ENCODE measurements around the gene TINAG.

Gene TINAG

DNA sequence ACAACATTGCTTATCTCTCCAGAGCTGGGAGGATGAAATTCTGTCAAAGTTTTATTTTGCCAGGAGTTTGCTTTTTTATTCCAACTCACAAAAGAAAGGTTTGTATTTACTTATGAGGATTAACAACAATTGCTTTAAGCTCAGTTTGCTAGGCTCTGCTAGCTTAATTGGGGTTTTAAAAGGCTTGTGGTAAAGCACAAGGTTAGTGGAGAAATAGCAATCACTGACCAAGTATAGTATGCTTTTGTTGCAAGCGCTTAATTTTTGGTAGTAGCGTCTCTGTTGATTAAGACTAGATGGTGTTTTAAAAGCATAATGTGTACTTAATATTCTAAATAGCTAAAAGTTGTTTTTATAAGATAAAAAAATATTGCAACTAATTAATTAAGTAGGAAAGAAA lies 45.7 kb downstream of the TINAG start:
- no peak overlapping the region for H3K4me3 ChIP-seq (ENCODE audit: low read length)
- no peak for TF ChIP-seq ZNF274 (IDR thresholded peaks at IDR 0.05; ENCODE audit: low read depth, low read length)

DNA sequence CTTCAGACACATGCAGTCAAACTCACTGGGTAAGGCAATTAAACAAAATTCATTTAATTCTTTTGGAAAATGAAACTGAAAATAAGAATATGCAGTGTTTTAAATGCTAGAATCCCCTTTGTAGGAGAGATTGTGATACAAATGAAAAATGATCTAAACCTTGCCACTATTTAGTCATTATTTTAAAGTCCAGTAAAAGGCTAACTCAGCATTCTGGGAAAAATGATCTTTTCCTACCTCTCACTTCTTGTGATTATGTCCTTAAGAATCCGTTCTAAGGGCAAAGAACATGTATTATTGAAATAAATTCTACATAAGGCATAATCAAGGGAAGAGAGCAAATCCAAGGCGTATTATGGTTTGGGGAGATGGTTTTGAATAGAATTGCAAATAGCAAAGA lies 46.4 kb downstream of the TINAG start:
- TF ChIP-seq ZNF274 (IDR thresholded peaks at IDR 0.05; ENCODE audit: low read depth, low read length) = no peak
- no peak overlapping the region for H3K4me3 ChIP-seq (ENCODE audit: low read length)

DNA sequence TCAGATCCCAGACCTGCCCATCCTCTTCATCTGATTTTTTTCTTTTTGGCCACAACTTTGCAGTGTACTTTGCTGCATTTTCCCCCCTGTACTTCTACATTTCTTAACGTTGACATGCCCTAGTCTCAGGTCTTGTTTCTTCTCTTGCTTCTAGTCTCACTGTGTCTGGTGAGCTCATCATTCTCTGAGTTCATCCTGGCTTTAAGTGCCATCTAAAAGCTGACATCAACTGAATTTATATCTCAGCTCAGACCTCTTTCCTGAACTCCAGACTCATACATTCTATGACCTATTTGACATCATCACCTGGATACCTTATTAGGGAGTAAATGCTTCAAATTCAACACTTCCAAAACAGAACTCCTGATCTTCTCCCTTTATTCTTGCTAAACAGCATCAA lies 48.9 kb downstream of the TINAG start:
- H3K4me3 ChIP-seq (ENCODE audit: low read length) = no peak overlapping the region
- TF ChIP-seq ZNF274 (IDR thresholded peaks at IDR 0.05; ENCODE audit: low read depth, low read length) = no peak

DNA sequence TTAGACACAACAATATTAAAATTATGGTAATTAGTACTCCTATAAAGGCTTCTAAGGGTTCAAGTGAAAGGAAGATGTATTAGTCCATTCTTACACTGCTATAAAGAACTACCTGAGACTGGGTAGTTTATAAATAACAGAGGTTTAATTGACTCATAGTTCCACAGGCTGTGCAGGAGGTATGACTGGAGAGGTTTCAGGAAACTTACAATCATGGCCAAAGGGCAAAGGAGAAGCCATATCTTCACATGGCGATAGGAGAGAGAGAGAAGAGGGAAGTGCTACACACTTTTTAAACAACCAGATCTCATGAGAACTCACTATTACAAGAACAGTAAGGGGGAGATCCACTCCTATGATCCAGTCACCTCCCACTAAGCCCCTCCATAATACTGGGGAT lies 52.9 kb downstream of the TINAG start:
- no peak for TF ChIP-seq ZNF274 (IDR thresholded peaks at IDR 0.05; ENCODE audit: low read depth, low read length)
- H3K4me3 ChIP-seq (ENCODE audit: low read length) = no peak overlapping the region

DNA sequence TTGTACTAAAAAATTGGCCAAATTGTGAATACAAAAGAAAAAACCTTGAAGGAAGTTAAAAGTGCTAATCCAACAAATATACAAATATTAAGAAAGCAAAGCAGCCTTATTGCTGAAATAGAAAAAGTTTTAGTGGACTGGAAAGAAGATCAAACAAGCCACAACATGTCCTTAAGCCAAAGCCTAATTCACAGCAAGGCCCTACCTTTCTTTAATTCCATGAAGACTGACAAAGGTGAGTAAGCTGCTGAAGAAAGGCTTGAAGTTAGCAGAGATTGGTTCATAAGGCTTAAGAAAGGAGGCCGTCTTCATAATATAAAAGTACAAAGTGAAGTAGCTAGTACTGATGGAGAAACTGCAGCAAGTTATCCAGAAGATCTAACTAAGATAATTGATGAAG lies 53.5 kb downstream of the TINAG start:
- no peak for TF ChIP-seq ZNF274 (IDR thresholded peaks at IDR 0.05; ENCODE audit: low read depth, low read length)

DNA sequence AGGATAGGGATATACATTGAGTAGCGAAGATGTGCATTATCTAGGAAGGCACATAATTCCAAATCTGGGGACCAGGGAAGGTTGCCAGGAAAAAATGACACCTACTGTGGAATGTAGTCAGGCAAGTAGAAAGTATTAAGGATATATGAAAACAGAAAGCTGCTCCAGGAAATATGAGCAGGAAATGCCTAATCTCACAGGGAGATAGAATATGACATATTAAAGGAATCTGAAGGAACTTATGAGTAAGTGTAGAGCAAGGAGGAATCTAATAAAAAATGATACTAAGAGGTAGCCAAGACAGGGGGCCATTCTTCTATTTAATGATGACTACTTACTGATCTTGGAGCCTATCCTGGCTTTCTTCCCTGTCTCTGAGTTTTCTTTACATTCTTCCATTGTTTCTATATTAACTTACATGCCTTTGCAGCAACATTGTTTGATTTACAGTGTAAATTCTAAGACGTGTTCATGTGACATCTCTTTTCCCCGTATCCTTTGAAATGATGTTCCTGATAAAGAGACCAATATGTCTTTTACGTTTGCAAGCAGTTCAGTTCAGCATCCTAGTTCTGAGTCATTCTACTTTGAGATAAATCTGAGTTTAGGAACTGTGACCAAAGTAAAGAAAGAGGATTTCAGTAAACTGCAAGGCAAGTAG lies 58.6 kb downstream of the TINAG start:
- H3K4me3 ChIP-seq (ENCODE audit: low read length) = no peak overlapping the region
- no peak for TF ChIP-seq ZNF274 (IDR thresholded peaks at IDR 0.05; ENCODE audit: low read depth, low read length)

More for the DNA sequence above, 53.5 kb downstream of the TINAG start:
- H3K4me3 ChIP-seq (ENCODE audit: low read length) = no peak overlapping the region

DNA sequence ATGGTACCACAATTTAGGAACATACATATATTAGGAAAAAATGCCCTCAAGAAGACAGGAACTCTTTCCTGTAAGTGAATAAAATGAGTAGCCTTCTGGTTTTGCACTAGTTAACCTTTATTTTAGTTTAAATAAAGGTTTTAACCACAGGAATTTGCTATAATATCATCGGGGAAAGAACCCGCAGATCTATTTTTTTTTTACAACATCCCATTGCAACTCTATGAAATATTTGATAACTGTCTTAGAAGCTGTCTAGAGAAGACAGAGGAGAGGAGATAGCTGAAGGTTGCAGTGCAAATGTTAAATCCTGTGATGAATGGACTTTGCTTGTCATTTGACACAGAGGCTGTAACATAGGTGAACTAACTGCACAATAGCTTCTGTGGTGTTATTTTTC lies 69.5 kb downstream of the TINAG start:
- TF ChIP-seq ZNF274 (IDR thresholded peaks at IDR 0.05; ENCODE audit: low read depth, low read length) = no peak
- no peak overlapping the region for H3K4me3 ChIP-seq (ENCODE audit: low read length)

DNA sequence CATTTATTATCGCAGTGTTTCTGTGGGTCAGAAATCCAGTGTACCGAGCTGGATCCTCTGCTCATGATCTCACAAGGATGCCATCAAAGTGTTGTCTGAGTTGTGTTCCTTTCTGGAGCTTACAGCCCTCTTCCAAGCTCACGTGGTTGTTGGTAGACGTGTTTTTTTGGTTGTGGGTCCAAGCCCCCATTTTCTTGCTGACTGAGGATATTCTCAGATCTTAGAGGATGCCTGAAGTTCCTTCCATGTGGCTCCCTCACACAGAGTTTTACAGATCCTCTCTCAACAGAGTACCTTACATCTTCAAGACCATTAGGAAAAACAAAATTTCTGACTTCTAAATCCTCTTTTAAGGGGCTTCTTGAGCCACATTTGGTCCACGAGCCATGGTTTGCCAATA lies 78.1 kb downstream of the TINAG start:
- no peak for TF ChIP-seq ZNF274 (IDR thresholded peaks at IDR 0.05; ENCODE audit: low read depth, low read length)
- no peak overlapping the region for H3K4me3 ChIP-seq (ENCODE audit: low read length)

DNA sequence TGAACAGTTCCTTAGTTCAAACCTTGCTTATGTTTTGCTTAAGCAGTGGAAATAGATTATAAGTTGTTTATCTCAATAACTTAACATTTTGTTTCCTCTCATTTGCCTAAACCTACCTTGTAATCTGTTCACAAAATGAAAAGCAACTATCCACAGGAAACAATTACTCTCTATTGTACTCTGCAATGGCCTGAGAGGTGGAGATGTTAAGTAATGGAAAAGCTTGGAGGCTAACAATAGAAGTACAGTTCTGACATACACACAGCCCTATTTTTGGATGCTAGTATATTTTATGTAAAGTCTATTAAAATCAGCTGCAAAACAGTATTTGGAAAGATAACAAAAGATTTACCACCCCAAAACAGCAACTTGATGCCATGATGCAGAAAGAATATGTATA lies 82.1 kb downstream of the TINAG start:
- H3K4me3 ChIP-seq (ENCODE audit: low read length) = no peak overlapping the region
- TF ChIP-seq ZNF274 (IDR thresholded peaks at IDR 0.05; ENCODE audit: low read depth, low read length) = no peak

DNA sequence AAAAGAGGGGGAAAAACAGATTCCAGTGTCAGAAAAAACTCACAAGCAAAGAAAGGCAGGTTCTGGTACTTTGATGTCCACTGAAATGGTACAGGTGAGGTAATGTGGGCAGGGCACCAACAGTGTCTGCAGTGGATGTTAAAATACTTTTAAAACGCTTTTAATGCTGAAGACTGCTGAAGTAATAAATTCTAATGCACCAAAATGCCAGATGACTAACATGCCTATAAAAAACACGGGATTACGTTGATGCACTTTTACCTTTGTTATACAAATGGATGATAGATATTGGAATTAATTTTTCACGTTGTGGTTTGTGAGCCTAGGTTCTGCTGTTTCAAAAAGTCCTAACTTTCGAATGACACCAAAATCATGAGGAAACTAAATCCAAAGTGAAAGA lies 83.3 kb downstream of the TINAG start:
- H3K4me3 ChIP-seq (ENCODE audit: low read length) = no peak overlapping the region
- TF ChIP-seq ZNF274 (IDR thresholded peaks at IDR 0.05; ENCODE audit: low read depth, low read length) = no peak

DNA sequence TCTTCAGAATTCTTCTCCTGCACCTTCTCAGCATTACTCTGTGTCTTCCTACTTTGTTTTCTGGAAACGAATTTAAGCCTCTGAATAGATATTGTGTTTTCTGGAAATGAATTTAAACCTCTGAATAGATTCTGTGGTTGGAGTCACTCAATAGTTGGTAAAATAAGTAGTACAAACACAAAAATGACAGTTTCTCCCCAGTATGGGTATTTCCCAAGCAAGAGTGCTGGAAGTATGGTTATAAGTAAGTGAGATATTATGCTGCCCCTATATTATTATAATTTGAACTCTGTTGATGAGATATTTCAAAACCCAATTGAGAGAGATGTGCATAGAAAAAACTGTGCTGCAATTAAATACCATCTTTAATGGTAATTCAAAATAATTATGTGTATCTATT lies 94.9 kb downstream of the TINAG start:
- no peak overlapping the region for H3K4me3 ChIP-seq (ENCODE audit: low read length)
- no peak for TF ChIP-seq ZNF274 (IDR thresholded peaks at IDR 0.05; ENCODE audit: low read depth, low read length)

DNA sequence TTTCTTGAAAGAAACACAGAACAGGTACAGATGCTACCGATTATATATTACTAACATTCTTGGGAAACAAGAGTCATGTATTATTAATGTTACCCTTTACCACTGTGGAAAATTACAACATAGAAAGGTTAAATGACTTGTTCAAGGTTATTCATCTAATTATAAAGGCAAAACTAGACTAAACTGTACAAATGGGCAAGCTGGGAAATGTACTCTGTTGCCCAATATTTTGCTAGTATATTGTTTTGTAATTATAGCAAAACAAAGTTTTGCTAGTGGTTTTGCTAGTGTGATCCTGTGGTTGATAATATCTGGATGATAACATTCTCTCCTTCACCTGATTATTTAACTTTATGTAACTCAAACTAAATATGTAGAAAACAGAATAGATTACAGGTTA lies 96.5 kb downstream of the TINAG start:
- TF ChIP-seq ZNF274 (IDR thresholded peaks at IDR 0.05; ENCODE audit: low read depth, low read length) = no peak

DNA sequence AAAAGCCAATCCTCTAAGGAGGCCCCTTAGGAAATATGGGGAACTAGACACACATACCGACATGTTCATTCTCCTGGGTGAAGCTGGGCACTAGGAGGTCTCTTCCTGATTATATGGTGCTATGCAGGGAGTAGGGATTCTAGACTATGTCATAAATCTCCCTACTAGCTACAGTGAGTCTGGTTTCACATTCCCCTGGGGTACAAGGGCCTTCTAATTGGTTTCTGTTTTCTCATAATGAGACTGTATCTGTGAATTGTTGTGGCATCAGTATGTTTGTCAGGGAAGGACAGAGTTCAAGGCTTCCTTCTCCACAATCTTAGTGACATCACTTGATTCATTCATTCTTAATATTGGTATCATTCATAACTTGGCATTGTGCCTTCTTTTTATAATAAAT lies 103.5 kb downstream of the TINAG start:
- no peak overlapping the region for H3K4me3 ChIP-seq (ENCODE audit: low read length)

More for the DNA sequence above, 96.5 kb downstream of the TINAG start:
- no peak overlapping the region for H3K4me3 ChIP-seq (ENCODE audit: low read length)

DNA sequence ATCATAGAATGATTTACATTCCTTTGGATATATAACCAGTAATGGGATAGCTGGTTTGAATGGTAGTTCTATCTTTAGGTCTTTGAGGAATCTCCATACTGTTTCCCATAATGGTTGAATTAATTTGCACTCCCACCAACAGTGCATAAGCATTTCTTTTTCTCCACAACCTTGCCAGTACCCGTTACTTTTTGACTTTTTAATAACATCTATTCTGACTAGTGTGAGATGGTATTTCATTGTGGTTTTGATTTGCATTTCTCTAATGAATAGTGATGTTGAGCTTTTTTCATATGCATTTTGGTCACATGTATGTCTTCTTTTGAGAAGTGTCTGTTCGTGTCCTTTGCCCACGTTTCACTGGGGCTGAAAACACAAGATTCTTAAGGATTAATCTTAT lies 107.3 kb downstream of the TINAG start:
- TF ChIP-seq ZNF274 (IDR thresholded peaks at IDR 0.05; ENCODE audit: low read depth, low read length) = no peak

More for the DNA sequence above, 103.5 kb downstream of the TINAG start:
- TF ChIP-seq ZNF274 (IDR thresholded peaks at IDR 0.05; ENCODE audit: low read depth, low read length) = no peak

DNA sequence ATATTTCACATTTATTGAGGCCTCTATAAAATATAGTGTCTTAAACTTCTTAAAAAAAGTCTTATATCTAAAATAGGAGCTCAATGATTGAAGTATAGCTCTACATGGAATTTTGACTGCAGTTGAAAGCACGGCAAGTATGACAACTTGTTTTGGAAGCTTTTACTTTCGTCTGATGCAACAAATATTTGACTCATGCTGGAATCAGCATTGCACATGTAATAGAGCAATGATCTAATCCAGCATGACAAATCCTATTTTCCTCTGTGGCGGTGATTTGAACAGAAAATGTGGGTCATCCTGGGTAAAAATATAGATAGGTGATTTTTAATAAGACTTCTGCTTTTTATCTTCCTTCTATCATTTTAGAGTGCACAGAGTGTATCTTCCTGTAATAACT lies 111.6 kb downstream of the TINAG start:
- H3K4me3 ChIP-seq (ENCODE audit: low read length) = no peak overlapping the region
- TF ChIP-seq ZNF274 (IDR thresholded peaks at IDR 0.05; ENCODE audit: low read depth, low read length) = no peak

More for the DNA sequence above, 107.3 kb downstream of the TINAG start:
- no peak overlapping the region for H3K4me3 ChIP-seq (ENCODE audit: low read length)

DNA sequence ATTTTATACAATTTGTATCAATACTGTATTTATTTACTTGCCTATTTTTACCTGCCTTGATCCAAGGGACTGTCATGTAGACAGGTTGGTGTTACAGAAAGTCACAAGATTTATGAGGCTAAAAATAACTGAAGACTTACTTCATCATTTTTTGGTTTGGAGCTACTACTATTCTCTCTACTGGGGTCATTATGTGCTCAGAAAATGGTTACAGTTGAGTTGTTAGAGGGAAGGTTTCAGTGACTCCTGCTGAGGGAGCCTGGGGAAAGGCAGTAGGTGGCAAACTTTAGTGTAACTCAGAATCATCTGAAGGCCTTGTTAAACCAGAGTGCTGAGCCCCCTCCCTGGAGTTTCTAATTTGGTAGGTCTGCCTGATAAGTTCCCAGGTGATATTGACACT lies 118.8 kb downstream of the TINAG start:
- TF ChIP-seq ZNF274 (IDR thresholded peaks at IDR 0.05; ENCODE audit: low read depth, low read length) = no peak
- no peak overlapping the region for H3K4me3 ChIP-seq (ENCODE audit: low read length)

Measured in GM08714 (cell line).